ENCODE measurements around the gene GDPD5.

DNA sequence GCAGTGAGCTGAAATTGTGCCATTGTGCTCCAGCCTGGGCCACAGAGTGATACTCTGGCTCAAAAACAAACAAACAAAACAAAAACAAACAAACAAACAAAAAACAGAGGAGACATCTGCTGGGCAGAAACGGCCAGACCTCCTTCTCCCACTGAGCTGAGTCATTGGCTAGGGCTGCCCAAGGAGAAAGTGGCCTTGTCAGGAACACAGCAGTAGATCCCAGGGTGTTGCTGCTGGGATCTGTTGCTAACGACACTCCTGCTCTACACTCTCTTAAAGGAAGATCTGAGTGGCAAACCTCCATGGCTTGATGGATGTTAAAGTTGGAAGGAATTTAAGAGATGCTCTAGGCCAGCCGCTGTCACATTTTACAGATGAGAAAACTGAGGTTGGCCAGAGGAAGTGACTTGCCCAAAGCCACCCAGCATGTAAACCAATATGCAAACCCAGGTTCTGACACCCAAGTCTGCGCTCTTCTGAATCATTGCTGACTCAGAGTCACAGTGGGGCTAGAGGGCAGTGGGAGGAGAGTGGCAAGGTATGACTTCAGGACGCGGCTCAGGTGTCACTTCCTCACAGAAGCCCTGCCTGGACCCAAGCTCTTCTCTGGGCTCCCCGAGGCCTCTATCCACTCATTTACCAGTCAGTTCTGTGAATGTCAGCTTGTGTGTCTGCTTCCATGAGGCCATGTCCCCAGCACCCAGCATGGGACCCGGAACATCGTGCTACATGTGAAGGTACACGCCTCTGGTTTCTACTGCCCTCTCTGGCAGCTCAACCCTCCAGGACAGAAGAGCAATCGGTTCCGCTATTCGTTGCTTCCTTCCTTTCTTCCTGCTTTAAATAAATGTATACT lies 11.3 kb upstream of the GDPD5 start:
- TF ChIP-seq MAX (CRISPR knock-in tag; IDR thresholded peaks at IDR 0.05) (no peak), TP53 (CRISPR knock-in tag; IDR thresholded peaks at IDR 0.05) (no peak)
- TF ChIP-seq, protein P1, sequence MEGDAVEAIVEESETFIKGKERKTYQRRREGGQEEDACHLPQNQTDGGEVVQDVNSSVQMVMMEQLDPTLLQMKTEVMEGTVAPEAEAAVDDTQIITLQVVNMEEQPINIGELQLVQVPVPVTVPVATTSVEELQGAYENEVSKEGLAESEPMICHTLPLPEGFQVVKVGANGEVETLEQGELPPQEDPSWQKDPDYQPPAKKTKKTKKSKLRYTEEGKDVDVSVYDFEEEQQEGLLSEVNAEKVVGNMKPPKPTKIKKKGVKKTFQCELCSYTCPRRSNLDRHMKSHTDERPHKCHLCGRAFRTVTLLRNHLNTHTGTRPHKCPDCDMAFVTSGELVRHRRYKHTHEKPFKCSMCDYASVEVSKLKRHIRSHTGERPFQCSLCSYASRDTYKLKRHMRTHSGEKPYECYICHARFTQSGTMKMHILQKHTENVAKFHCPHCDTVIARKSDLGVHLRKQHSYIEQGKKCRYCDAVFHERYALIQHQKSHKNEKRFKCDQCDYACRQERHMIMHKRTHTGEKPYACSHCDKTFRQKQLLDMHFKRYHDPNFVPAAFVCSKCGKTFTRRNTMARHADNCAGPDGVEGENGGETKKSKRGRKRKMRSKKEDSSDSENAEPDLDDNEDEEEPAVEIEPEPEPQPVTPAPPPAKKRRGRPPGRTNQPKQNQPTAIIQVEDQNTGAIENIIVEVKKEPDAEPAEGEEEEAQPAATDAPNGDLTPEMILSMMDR (IDR thresholded peaks at IDR 0.05), result no peak
